ENCODE measurements around the gene ZC3H10.

DNA sequence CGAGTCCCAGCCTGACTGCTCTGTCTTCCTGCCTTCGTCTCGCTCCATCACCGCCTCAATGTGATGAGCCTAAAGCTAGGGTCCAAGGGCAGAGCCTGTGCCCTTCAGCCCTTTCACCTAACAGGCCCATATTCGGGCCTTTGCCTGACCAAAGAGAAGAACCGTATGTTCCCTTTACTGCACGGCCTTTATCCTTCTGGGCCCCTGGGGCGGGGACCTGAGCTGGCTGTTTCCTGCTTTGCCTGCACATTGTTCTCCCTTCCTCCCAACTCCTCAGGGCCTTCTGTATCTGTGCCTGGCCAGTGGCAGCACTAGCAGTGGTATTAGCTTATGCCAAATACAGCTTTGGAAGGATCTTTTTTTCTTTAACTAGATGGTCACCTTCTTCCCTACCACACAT lies 25.8 kb downstream of the ZC3H10 start:
- TF ChIP-seq EZH2 (IDR thresholded peaks at IDR 0.05; ENCODE audit: low read depth, unreplicated experiment) (no peak), POLR2AphosphoS5 (IDR thresholded peaks at IDR 0.05; ENCODE audit: low read depth) (no peak), JUNB (IDR thresholded peaks at IDR 0.05; ENCODE audit: unreplicated experiment) (no peak), CREB1 (CRISPR knock-in tag; IDR thresholded peaks at IDR 0.05; ENCODE audit: low read depth) (no peak), EZH2phosphoT487 (IDR thresholded peaks at IDR 0.05; ENCODE audit: unreplicated experiment) (no peak), NANOG (IDR thresholded peaks at IDR 0.05; ENCODE audit: borderline replicate concordance) (no peak), STAT1 (IDR thresholded peaks at IDR 0.05; ENCODE audit: unreplicated experiment) (no peak), ZNF114 (CRISPR knock-in tag; IDR thresholded peaks at IDR 0.05) (no peak), ZNF331 (CRISPR knock-in tag; IDR thresholded peaks at IDR 0.05; ENCODE audit: low read depth) (no peak)
- TF ChIP-seq, protein P1, sequence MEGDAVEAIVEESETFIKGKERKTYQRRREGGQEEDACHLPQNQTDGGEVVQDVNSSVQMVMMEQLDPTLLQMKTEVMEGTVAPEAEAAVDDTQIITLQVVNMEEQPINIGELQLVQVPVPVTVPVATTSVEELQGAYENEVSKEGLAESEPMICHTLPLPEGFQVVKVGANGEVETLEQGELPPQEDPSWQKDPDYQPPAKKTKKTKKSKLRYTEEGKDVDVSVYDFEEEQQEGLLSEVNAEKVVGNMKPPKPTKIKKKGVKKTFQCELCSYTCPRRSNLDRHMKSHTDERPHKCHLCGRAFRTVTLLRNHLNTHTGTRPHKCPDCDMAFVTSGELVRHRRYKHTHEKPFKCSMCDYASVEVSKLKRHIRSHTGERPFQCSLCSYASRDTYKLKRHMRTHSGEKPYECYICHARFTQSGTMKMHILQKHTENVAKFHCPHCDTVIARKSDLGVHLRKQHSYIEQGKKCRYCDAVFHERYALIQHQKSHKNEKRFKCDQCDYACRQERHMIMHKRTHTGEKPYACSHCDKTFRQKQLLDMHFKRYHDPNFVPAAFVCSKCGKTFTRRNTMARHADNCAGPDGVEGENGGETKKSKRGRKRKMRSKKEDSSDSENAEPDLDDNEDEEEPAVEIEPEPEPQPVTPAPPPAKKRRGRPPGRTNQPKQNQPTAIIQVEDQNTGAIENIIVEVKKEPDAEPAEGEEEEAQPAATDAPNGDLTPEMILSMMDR (conservative IDR thresholded peaks at IDR 0.05; ENCODE audit: low read depth in 2 of 2) = no peak
- TF ChIP-seq, protein P2, sequence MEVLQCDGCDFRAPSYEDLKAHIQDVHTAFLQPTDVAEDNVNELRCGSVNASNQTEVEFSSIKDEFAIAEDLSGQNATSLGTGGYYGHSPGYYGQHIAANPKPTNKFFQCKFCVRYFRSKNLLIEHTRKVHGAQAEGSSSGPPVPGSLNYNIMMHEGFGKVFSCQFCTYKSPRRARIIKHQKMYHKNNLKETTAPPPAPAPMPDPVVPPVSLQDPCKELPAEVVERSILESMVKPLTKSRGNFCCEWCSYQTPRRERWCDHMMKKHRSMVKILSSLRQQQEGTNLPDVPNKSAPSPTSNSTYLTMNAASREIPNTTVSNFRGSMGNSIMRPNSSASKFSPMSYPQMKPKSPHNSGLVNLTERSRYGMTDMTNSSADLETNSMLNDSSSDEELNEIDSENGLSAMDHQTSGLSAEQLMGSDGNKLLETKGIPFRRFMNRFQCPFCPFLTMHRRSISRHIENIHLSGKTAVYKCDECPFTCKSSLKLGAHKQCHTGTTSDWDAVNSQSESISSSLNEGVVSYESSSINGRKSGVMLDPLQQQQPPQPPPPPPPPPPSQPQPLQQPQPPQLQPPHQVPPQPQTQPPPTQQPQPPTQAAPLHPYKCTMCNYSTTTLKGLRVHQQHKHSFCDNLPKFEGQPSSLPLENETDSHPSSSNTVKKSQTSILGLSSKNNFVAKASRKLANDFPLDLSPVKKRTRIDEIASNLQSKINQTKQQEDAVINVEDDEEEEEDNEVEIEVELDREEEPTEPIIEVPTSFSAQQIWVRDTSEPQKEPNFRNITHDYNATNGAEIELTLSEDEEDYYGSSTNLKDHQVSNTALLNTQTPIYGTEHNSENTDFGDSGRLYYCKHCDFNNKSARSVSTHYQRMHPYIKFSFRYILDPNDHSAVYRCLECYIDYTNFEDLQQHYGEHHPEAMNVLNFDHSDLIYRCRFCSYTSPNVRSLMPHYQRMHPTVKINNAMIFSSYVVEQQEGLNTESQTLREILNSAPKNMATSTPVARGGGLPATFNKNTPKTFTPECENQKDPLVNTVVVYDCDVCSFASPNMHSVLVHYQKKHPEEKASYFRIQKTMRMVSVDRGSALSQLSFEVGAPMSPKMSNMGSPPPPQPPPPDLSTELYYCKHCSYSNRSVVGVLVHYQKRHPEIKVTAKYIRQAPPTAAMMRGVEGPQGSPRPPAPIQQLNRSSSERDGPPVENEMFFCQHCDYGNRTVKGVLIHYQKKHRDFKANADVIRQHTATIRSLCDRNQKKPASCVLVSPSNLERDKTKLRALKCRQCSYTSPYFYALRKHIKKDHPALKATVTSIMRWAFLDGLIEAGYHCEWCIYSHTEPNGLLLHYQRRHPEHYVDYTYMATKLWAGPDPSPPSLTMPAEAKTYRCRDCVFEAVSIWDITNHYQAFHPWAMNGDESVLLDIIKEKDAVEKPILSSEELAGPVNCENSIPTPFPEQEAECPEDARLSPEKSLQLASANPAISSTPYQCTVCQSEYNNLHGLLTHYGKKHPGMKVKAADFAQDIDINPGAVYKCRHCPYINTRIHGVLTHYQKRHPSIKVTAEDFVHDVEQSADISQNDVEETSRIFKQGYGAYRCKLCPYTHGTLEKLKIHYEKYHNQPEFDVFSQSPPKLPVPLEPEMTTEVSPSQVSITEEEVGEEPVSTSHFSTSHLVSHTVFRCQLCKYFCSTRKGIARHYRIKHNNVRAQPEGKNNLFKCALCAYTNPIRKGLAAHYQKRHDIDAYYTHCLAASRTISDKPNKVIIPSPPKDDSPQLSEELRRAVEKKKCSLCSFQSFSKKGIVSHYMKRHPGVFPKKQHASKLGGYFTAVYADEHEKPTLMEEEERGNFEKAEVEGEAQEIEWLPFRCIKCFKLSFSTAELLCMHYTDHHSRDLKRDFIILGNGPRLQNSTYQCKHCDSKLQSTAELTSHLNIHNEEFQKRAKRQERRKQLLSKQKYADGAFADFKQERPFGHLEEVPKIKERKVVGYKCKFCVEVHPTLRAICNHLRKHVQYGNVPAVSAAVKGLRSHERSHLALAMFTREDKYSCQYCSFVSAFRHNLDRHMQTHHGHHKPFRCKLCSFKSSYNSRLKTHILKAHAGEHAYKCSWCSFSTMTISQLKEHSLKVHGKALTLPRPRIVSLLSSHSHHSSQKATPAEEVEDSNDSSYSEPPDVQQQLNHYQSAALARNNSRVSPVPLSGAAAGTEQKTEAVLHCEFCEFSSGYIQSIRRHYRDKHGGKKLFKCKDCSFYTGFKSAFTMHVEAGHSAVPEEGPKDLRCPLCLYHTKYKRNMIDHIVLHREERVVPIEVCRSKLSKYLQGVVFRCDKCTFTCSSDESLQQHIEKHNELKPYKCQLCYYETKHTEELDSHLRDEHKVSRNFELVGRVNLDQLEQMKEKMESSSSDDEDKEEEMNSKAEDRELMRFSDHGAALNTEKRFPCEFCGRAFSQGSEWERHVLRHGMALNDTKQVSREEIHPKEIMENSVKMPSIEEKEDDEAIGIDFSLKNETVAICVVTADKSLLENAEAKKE (CRISPR knock-in tag; IDR thresholded peaks at IDR 0.05) = no peak
- TF ChIP-seq, protein P3, sequence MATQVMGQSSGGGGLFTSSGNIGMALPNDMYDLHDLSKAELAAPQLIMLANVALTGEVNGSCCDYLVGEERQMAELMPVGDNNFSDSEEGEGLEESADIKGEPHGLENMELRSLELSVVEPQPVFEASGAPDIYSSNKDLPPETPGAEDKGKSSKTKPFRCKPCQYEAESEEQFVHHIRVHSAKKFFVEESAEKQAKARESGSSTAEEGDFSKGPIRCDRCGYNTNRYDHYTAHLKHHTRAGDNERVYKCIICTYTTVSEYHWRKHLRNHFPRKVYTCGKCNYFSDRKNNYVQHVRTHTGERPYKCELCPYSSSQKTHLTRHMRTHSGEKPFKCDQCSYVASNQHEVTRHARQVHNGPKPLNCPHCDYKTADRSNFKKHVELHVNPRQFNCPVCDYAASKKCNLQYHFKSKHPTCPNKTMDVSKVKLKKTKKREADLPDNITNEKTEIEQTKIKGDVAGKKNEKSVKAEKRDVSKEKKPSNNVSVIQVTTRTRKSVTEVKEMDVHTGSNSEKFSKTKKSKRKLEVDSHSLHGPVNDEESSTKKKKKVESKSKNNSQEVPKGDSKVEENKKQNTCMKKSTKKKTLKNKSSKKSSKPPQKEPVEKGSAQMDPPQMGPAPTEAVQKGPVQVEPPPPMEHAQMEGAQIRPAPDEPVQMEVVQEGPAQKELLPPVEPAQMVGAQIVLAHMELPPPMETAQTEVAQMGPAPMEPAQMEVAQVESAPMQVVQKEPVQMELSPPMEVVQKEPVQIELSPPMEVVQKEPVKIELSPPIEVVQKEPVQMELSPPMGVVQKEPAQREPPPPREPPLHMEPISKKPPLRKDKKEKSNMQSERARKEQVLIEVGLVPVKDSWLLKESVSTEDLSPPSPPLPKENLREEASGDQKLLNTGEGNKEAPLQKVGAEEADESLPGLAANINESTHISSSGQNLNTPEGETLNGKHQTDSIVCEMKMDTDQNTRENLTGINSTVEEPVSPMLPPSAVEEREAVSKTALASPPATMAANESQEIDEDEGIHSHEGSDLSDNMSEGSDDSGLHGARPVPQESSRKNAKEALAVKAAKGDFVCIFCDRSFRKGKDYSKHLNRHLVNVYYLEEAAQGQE (IDR thresholded peaks at IDR 0.05; ENCODE audit: unreplicated experiment) = no peak
- TF ChIP-seq, protein P4, sequence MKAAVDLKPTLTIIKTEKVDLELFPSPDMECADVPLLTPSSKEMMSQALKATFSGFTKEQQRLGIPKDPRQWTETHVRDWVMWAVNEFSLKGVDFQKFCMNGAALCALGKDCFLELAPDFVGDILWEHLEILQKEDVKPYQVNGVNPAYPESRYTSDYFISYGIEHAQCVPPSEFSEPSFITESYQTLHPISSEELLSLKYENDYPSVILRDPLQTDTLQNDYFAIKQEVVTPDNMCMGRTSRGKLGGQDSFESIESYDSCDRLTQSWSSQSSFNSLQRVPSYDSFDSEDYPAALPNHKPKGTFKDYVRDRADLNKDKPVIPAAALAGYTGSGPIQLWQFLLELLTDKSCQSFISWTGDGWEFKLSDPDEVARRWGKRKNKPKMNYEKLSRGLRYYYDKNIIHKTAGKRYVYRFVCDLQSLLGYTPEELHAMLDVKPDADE (IDR thresholded peaks at IDR 0.05) = no peak
